Activated CD4-positive, alpha-beta T cell treated with anti-CD3 and anti-CD28 coated beads for 36 hours (primary cell): ENCODE results near the gene QRICH1. TPM values are rescaled to one million over a fixed set of nuclear protein-coding genes. Genes with fewer than 3 reads are reported as not detected.

ENCODE experiments used
- ATAC-seq: fragments of 200-7000 bp; cut with Tn5 transposase; one replicate; pipeline ENCODE4 v1.10.0; 2021; ENCODE audit warnings: mild to moderate bottlenecking, moderate library complexity
- CTCF ChIA-PET: fragments of 350-600 bp; sonication (Branson Sonifier 250); formaldehyde crosslinking; loops from one replicate; lab custom pipeline; 2021; ENCODE audit warnings: antibody characterized with exemption; lab: Charles Lee
- POLR2A ChIA-PET: fragments of 350-600 bp; sonication (Branson Sonifier 250); formaldehyde crosslinking; loops from one replicate; lab custom pipeline; 2021; ENCODE audit warnings: antibody characterized with exemption, inconsistent platforms; lab: Charles Lee
- DNase-seq: peaks from one replicate; pipeline ENCODE4 v3.0.0-alpha.2; 2020
- H3K27ac Mint-ChIP-seq: one replicate; pipeline ENCODE4 v1.8.0; 2021; ENCODE audit warnings: mixed read lengths
- H3K27me3 Mint-ChIP-seq: one replicate; pipeline ENCODE4 v1.8.0; 2021; ENCODE audit warnings: mixed read lengths
- H3K36me3 Mint-ChIP-seq: one replicate; pipeline ENCODE4 v1.8.0; 2021; ENCODE audit warnings: low read depth, mixed read lengths
- H3K4me1 Mint-ChIP-seq: one replicate; pipeline ENCODE4 v1.8.0; 2021; ENCODE audit warnings: mixed read lengths
- H3K4me3 Mint-ChIP-seq: one replicate; pipeline ENCODE4 v1.8.0; 2021; ENCODE audit warnings: mild to moderate bottlenecking, moderate library complexity, mixed read lengths
- H3K9me3 Mint-ChIP-seq: one replicate; pipeline ENCODE4 v1.8.0; 2021; ENCODE audit warnings: low read depth, mixed read lengths
- intact Hi-C, 2 experiments: fragments of 100-400 bp; cut with DNase I in 1 of 2; cut with micrococcal nuclease in 1 of 2; formaldehyde crosslinking; loops; one replicate each; pipeline versions ENCODE4 v1.14.2 to v1.15.1; 2022 to 2024; cut with DNase I, micrococcal nuclease
- total RNA-seq, 2 experiments: library from RNA; stranded (reverse); gene quantifications; one replicate each; pipeline ENCODE4 v1.2.3, GENCODE V29; 2021

Gene QRICH1
- total RNA-seq, 2 experiments from 2014 or later: 119 to 171 TPM

DNA sequence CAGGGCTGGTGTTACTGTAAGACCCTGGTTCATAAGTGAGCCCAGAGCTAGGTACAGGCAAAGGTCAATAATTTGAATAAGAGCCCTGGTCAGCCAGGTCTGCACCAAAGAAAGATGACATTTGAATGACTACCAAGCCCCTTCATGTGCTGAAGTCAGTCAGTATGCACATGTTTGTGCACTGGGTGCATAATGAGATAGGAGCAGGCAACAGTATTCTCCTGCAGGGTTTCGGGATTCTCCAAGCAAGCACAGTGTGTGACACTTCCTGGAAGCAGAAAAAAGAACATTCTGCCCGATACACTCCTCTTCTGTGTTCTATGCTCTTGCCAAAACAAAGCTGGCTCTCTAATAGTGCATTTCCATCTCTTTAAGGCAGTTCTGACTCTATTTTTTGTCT lies 59.2 kb downstream of the QRICH1 start:
- H3K9me3 Mint-ChIP-seq: no peaks in the 10 kb centered on the region
- H3K27ac Mint-ChIP-seq: no peak overlapping the region
- POLR2A ChIA-PET: no interaction called here
- CTCF ChIA-PET: interaction anchor here (0.6 to 1.0 kb wide), 3 partner anchors 21 to 105 kb away, joined by 3 read pairs; no protein-coding TSS in a partner anchor
- H3K27me3 Mint-ChIP-seq: no peaks in the 10 kb centered on the region
- DNase-seq: no peak
- H3K36me3 Mint-ChIP-seq: peaks cover 29% of the 10 kb centered on the region
- H3K4me3 Mint-ChIP-seq: no peak overlapping the region
- intact Hi-C loops: no loop called here
- no peak for ATAC-seq
- H3K4me1 Mint-ChIP-seq: peaks cover 4% of the 10 kb centered on the region

DNA sequence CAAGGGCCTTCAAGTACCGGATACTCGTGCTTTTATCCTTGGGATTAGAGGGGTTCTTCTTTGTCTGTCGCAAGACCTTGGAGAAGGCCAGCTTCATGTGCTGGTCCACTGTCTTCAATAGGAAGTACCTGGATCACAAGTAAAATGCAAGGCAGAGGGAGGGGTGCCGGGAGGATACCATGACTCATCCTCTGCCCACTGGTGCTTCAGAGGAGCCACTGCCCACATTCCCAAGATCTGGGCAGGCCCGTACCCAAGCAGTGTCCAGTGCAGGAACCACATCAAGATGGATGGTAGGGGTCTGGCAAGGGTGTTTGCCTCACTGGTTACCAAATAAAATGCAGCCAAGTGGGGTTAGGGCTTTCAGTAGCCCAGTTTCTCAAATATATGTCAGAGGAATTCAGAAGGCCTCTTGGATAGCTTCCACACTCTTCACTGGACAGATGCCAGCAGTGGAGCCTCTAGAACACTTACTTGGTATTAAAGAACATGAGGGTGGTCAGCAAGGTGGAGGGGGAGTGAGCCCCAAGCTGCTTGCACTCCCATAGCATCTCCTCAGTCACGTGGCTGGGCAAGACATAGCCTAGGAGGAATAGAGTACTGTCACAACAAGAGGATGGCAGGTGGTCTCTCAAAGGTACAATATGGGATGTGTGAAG lies 61.1 kb downstream of the QRICH1 start:
- peaks cover 15% of the 10 kb centered on the region for H3K4me1 Mint-ChIP-seq
- H3K9me3 Mint-ChIP-seq: no peaks in the 10 kb centered on the region
- no peak overlapping the region for H3K4me3 Mint-ChIP-seq
- H3K36me3 Mint-ChIP-seq: peaks cover 43% of the 10 kb centered on the region
- no peak for DNase-seq
- H3K27me3 Mint-ChIP-seq: no peaks in the 10 kb centered on the region
- ATAC-seq: no peak
- intact Hi-C loops: no loop called here
- POLR2A ChIA-PET: no interaction called here
- CTCF ChIA-PET: no interaction called here
- no peak overlapping the region for H3K27ac Mint-ChIP-seq

DNA sequence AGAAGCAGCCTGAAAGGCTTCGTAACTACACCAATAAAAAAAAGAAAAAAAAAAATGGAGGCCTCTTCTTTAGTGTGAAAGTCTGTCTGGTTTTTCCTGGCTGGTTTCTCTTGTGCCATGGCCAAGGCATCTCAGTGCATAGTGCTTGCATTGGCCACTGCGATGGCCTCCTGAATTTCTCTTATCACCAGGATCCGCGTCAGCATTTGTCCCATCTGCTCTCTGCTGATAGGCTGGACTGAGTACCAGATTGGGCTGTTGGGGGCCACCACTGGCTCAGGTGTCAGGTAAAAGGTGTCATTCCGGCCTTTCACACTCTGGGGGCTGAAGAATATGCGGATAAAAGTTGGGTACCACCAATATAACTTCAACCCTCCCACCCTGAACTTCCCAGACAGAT lies 63.5 kb downstream of the QRICH1 start:
- H3K27ac Mint-ChIP-seq: peak overlapping the region; percentile 10
- no peak overlapping the region for H3K4me3 Mint-ChIP-seq
- DNase-seq (no peak), ATAC-seq (no peak)
- POLR2A ChIA-PET: interaction anchor here (0.6 kb wide), 1 partner anchor 330 kb away, joined by 3 read pairs; no protein-coding TSS in a partner anchor
- H3K4me1 Mint-ChIP-seq: peaks cover 39% of the 10 kb centered on the region
- H3K9me3 Mint-ChIP-seq: no peaks in the 10 kb centered on the region
- no peaks in the 10 kb centered on the region for H3K27me3 Mint-ChIP-seq
- CTCF ChIA-PET: no interaction called here
- intact Hi-C loops: no loop called here
- peaks cover 58% of the 10 kb centered on the region for H3K36me3 Mint-ChIP-seq

GRCh38 chr3:49029563-49029884 lies 64.3 kb downstream of the QRICH1 start:
- H3K27ac Mint-ChIP-seq: peak overlapping the region; percentile 97

GRCh38 chr3:49028673-49029562 lies 65.0 kb downstream of the QRICH1 start, which contains the start of gene IMPDH2:
Gene IMPDH2 (minus strand): TSS chr3:49029398. CDS start chr3:49029350, 48 bp downstream.
- Mint-ChIP-seq H3K36me3 (peaks cover 68% of the 10 kb centered on the region), H3K4me3 (peak within 1 kb of the TSS; percentile 89), H3K27ac (peak within 1 kb of the TSS; percentile 97), H3K9me3 (no peaks in the 10 kb centered on the region), H3K27me3 (no peaks in the 10 kb centered on the region), H3K4me1 (peaks cover 53% of the 10 kb centered on the region)
- DNase-seq: peak; percentile 96
- ATAC-seq: peak; percentile 93
- intact Hi-C loops: loop anchor here (1.0 to 10.0 kb wide), 13 partner anchors 8 to 1554 kb away; partner anchors contain the start of genes AMT (in 1 of the 2), ARIH2 (in 1 of the 2), DAG1 (in 1 of the 2) and NICN1 (in 1 of the 2)
- POLR2A ChIA-PET: interaction anchor here (0.6 to 1.8 kb wide), 16 partner anchors 8 to 383 kb away, joined by 3 to 26 read pairs (median 5); partner anchors contain the start of genes DALRD3, IP6K2, P4HTM and QRICH1
- CTCF ChIA-PET: interaction anchor here (0.5 to 2.2 kb wide), 8 partner anchors 8 to 597 kb away, joined by 3 to 10 read pairs (median 3); partner anchors contain the start of genes QRICH1 and WDR6

More at GRCh38 chr3:49029563-49029884, 64.3 kb downstream of the QRICH1 start:
- POLR2A ChIA-PET: interaction anchor here (0.6 to 1.8 kb wide), 14 partner anchors 9 to 313 kb away, joined by 3 to 26 read pairs (median 6); partner anchors contain the start of genes DALRD3, IP6K2, P4HTM and QRICH1
- Mint-ChIP-seq H3K4me1 (peaks cover 47% of the 10 kb centered on the region), H3K4me3 (peak overlapping the region; percentile 89), H3K36me3 (peaks cover 62% of the 10 kb centered on the region), H3K27me3 (no peaks in the 10 kb centered on the region), H3K9me3 (no peaks in the 10 kb centered on the region)
- intact Hi-C loops: loop anchor here (1.0 to 10.0 kb wide), 13 partner anchors 8 to 1555 kb away; partner anchors contain the start of genes AMT (in 1 of the 2), ARIH2 (in 1 of the 2), DAG1 (in 1 of the 2) and NICN1 (in 1 of the 2)
- ATAC-seq: no peak
- DNase-seq: no peak
- CTCF ChIA-PET: interaction anchor here (0.5 to 2.2 kb wide), 8 partner anchors 9 to 597 kb away, joined by 3 to 10 read pairs (median 3); partner anchors contain the start of genes QRICH1 and WDR6

- Mint-ChIP-seq H3K4me3 (peak overlapping the region; percentile 89), H3K4me1 (peaks cover 58% of the 10 kb centered on the region), H3K27me3 (no peaks in the 10 kb centered on the region), H3K9me3 (no peaks in the 10 kb centered on the region), H3K36me3 (peaks cover 74% of the 10 kb centered on the region), H3K27ac (peak overlapping the region; percentile 97)
- POLR2A ChIA-PET: interaction anchor here (0.6 to 1.8 kb wide), 6 partner anchors 8 to 383 kb away, joined by 3 to 26 read pairs (median 6); partner anchors contain the start of genes DALRD3 and RHOA
- DNase-seq: no peak
- intact Hi-C loops: loop anchor here (2.0 to 10.0 kb wide), 7 partner anchors 65 to 1553 kb away; partner anchors contain the start of genes AMT (in 1 of the 2), ARIH2 (in 1 of the 2), DAG1 (in 1 of the 2) and NICN1 (in 1 of the 2)
- ATAC-seq: no peak
- CTCF ChIA-PET: interaction anchor here (1.7 to 2.2 kb wide), 3 partner anchors 21 to 66 kb away, joined by 7 to 10 read pairs (median 9); partner anchors contain the start of genes QRICH1 and WDR6
Observed at GRCh38 chr3:49028298-49028672, 65.6 kb downstream of the QRICH1 start.

DNA sequence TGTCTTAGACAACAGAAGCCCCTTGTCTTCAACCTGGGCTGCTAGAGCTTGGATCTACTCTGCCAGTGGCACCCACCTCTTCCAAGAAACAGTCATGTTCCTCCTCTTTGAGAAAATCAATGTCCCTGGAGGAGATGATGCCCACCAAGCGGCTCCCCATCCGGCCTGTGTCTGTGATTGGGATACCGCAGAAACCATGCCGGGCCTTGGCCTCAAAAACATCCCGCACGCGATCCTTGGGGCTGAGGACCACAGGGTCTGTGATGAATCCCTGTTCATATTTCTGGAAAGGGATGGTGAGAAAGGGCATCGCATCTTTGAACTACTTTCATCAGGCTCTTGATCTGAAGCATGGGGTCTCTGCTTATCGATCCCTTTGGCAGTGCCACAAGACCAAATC lies 66.2 kb downstream of the QRICH1 start:
- Mint-ChIP-seq H3K4me3 (peak overlapping the region; percentile 89), H3K4me1 (peaks cover 63% of the 10 kb centered on the region), H3K27me3 (no peaks in the 10 kb centered on the region), H3K27ac (peak overlapping the region; percentile 97), H3K9me3 (no peaks in the 10 kb centered on the region), H3K36me3 (peaks cover 76% of the 10 kb centered on the region)
- ChIA-PET CTCF (interaction anchor here (2.2 kb wide), 1 partner anchor 66 kb away, joined by 10 read pairs; the partner anchor contains the start of gene QRICH1), POLR2A (interaction anchor here (0.6 kb wide), 1 partner anchor 1351 kb away, joined by 3 read pairs; no protein-coding TSS in a partner anchor)
- intact Hi-C loops: loop anchor here (2.0 to 10.0 kb wide), 7 partner anchors 65 to 1553 kb away; partner anchors contain the start of genes AMT (in 1 of the 2), ARIH2 (in 1 of the 2), DAG1 (in 1 of the 2) and NICN1 (in 1 of the 2)
- DNase-seq: no peak
- no peak for ATAC-seq

DNA sequence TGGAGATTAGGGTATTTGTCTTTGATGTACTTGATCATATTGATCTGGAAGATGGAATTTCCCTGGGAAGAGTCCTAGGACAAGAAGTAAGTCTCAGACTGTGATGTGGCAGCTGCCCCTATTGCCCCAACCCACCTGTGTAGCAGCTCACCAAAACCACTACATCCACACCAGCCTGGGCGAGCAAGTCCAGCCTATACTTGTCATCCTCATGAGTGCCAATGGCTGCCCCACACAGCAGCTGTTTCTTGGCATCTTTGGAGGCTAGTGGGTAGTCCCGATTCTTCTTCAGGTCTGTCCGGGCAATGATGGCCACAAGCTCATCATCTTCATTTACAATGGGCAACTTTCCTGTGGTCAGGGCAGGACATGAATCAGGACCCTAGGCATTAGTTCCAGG lies 67.3 kb downstream of the QRICH1 start:
- intact Hi-C loops: loop anchor here in 1 of 2 experiments (10.0 kb wide), 2 partner anchors 398 to 1552 kb away; partner anchors contain the start of genes AMT, NICN1 and SCAP
- Mint-ChIP-seq H3K36me3 (peaks cover 72% of the 10 kb centered on the region), H3K27ac (peak overlapping the region; percentile 97)

GRCh38 chr3:49025793-49026520 lies 67.9 kb downstream of the QRICH1 start:
- DNase-seq (no peak), ATAC-seq (no peak)
- Mint-ChIP-seq H3K27ac (peak overlapping the region; percentile 97), H3K9me3 (no peaks in the 10 kb centered on the region), H3K4me1 (peaks cover 63% of the 10 kb centered on the region), H3K4me3 (peak overlapping the region; percentile 89), H3K36me3 (peaks cover 69% of the 10 kb centered on the region), H3K27me3 (no peaks in the 10 kb centered on the region)
- intact Hi-C loops: loop anchor here in 1 of 2 experiments (10.0 kb wide), 2 partner anchors 399 to 1551 kb away; partner anchors contain the start of genes AMT, NICN1 and SCAP
- ChIA-PET CTCF (interaction anchor here (0.6 to 5.7 kb wide), 3 partner anchors 19 to 84 kb away, joined by 3 to 43 read pairs (median 5); partner anchors contain the start of genes P4HTM and WDR6), POLR2A (interaction anchor here (5.0 kb wide), 1 partner anchor 68 kb away, joined by 31 read pairs; the partner anchor contains the start of gene QRICH1)

More for the DNA sequence above, 67.3 kb downstream of the QRICH1 start:
- Mint-ChIP-seq H3K4me1 (peaks cover 63% of the 10 kb centered on the region), H3K9me3 (no peaks in the 10 kb centered on the region), H3K4me3 (peak overlapping the region; percentile 89), H3K27me3 (no peaks in the 10 kb centered on the region)
- CTCF ChIA-PET: interaction anchor here (1.2 kb wide), 1 partner anchor 20 kb away, joined by 3 read pairs; the partner anchor contains the start of gene WDR6
- ATAC-seq: no peak
- POLR2A ChIA-PET: interaction anchor here (0.7 kb wide), 2 partner anchors 15 to 385 kb away, joined by 3 read pairs; partner anchors contain the start of genes RHOA and TCTA
- DNase-seq: no peak
